Effector memory CD8-positive, alpha-beta T cell (primary cell): ENCODE results near the gene LSP1.

ENCODE experiments used
- ATAC-seq: fragments of 150-1000 bp; cut with Tn5 transposase; replicated peaks from 2 replicates; pipeline ENCODE4 v1.10.0; 2021; ENCODE audit warnings: mild to moderate bottlenecking, moderate library complexity
- DNase-seq, 3 experiments: peaks; one replicate each; pipeline ENCODE4 v3.0.0; 2021
- H3K27ac Mint-ChIP-seq, 2 donors: one replicate each; pipeline ENCODE4 v1.8.0; 2022; ENCODE audit warnings: mild to moderate bottlenecking in 2 of 2, mixed read lengths in 2 of 2, moderate library complexity in 2 of 2
- H3K27me3 Mint-ChIP-seq, 2 donors: one replicate each; pipeline ENCODE4 v1.8.0; 2022; ENCODE audit warnings: mixed read lengths in 2 of 2
- H3K36me3 Mint-ChIP-seq: one replicate; pipeline ENCODE4 v1.8.0; 2022; ENCODE audit warnings: mild to moderate bottlenecking, moderate library complexity, mixed read lengths; ENCODE audit not compliant: insufficient read depth
- H3K4me1 Mint-ChIP-seq, 2 donors: one replicate each; pipeline ENCODE4 v1.8.0; 2022; ENCODE audit warnings: low read depth in 2 of 2, mixed read lengths in 2 of 2
- H3K4me3 Mint-ChIP-seq, 2 donors: one replicate each; pipeline ENCODE4 v1.8.0; 2022; ENCODE audit warnings: mild to moderate bottlenecking in 2 of 2, mixed read lengths in 2 of 2, moderate library complexity in 2 of 2
- H3K9me3 Mint-ChIP-seq, 2 donors: one replicate each; pipeline ENCODE4 v1.8.0; 2022; ENCODE audit warnings: mixed read lengths in 2 of 2

Gene LSP1

GRCh38 chr11:1817511-1817910 lies 35.4 kb upstream of the LSP1 start:
- no peak for DNase-seq
- Mint-ChIP-seq H3K27ac (no peak overlapping the region), H3K4me3 (no peak overlapping the region), H3K9me3 (peaks cover 0 to 3% of the 10 kb centered on the region in 2 donors), H3K36me3 (no peaks in the 10 kb centered on the region), H3K4me1 (no peaks in the 10 kb centered on the region), H3K27me3 (peaks cover 6 to 11% of the 10 kb centered on the region in 2 donors)
- no peak for ATAC-seq

GRCh38 chr11:1819074-1819473 lies 33.8 kb upstream of the LSP1 start:
- ATAC-seq (peak; percentile 27), DNase-seq (no peak)
- peaks cover 0 to 3% of the 10 kb centered on the region in 2 donors for H3K9me3 Mint-ChIP-seq
- no peaks in the 10 kb centered on the region for H3K36me3 Mint-ChIP-seq
- no peak overlapping the region for H3K27ac Mint-ChIP-seq
- H3K4me3 Mint-ChIP-seq: no peak overlapping the region
- H3K4me1 Mint-ChIP-seq: no peaks in the 10 kb centered on the region
- H3K27me3 Mint-ChIP-seq: peaks cover 0 to 5% of the 10 kb centered on the region in 2 donors

DNA sequence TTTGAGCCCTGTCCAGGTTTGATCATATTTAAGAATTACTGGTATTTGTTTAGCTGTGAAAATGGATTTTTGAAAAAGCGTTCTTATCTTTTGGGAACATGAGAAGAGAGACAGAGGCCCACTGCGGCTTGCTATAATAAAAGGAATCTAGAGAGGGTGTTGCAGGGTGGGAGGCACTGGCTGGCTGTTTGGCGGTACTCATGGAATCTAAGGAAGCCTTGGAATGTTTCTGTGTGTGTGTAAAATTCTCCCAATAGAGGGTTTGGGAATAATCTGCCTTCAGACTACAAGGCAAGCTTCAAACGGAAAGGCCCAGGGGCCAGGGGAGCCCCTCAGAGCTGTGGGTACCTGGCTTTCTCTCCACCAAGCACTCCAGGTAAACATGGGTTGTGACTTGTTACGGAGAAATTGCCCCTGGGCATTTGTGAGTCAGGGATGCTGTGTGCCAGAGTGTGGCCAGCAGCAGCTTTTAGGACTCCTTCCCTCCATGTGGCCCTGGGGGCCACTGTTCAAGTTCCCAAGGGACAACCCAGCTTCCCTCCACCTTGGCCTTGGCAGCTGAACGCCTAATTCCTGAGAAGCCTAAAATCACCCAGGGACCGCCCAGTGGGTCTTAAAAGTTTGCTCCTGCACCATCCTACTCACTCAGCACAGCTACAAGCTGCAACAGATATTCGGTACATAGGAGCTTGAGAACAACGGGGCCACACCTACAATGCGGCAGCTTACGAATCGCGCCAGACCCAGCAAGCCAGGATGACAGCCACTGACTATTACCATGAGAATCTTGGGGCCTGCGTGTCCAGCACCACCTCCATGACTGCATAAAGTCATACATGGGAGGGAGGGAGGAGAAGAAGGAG lies 32.2 kb upstream of the LSP1 start:
- Mint-ChIP-seq H3K4me3 (no peak overlapping the region), H3K9me3 (peaks cover 0 to 3% of the 10 kb centered on the region in 2 donors), H3K27ac (no peak overlapping the region), H3K27me3 (peaks cover 0 to 9% of the 10 kb centered on the region in 2 donors), H3K4me1 (no peaks in the 10 kb centered on the region), H3K36me3 (no peaks in the 10 kb centered on the region)
- DNase-seq: no peak
- ATAC-seq: no peak

DNA sequence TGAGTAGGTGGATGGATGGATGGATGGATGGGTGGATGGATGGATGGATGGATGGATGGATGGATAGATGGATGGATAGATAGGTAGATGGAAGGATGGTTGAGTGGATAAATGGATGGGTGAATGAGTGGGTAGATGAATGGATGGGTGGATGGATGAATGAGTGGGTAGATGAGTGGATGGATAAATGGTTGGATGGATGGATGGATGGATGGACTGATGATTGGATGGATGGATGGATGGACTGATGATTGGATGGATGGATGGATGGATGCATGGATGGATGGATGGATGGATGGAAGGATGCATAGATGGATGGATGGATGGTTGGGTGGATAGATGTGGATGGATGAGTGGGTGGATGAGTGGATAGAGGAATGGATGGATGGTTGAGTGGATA lies 31.3 kb upstream of the LSP1 start:
- DNase-seq (no peak), ATAC-seq (no peak)
- Mint-ChIP-seq H3K27ac (no peak overlapping the region), H3K27me3 (peaks cover 0 to 11% of the 10 kb centered on the region in 2 donors), H3K4me3 (no peak overlapping the region), H3K4me1 (no peaks in the 10 kb centered on the region), H3K9me3 (peaks cover 0 to 3% of the 10 kb centered on the region in 2 donors), H3K36me3 (no peaks in the 10 kb centered on the region)

DNA sequence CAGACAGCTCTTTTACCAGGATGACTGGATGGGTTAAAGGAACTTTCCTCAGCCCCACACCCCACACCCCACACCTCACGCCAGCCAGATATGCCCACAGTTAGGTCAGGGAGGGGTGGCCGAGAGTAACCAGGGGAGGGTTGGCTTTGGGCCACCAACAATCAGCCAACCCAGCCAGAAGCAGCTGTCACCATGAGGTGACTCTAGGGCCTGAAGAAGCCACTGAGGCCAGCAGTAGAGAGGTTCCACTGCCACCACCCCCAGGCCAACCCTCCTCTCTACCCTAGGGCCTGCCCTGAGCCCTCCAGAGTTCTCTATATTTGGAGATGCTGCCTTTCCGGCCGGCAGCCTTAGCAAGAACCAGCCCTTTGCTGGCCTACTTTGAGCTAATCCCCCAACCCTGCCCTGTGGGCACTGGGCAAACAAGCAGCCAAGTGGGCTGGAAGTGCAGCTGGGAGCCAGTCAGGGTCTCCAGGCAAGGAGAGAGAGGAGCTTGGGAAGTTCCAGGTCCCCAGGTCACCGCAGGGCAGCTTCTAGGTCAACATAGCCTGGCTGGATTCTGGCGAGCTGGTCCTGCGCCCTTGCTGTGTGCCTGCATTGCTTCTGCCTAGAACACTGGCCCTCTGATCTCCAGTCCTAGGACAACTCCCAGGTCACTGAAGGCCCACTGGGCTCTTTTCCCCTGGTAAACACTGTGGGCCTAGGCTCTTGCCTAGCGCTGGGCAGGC lies 30.1 kb upstream of the LSP1 start:
- Mint-ChIP-seq H3K4me1 (no peaks in the 10 kb centered on the region), H3K27me3 (peaks cover 5 to 24% of the 10 kb centered on the region in 2 donors), H3K36me3 (no peaks in the 10 kb centered on the region), H3K4me3 (no peak overlapping the region), H3K9me3 (peaks cover 0 to 3% of the 10 kb centered on the region in 2 donors), H3K27ac (no peak overlapping the region)
- DNase-seq (no peak), ATAC-seq (no peak)

- no peak overlapping the region for H3K4me3 Mint-ChIP-seq
- H3K36me3 Mint-ChIP-seq: no peaks in the 10 kb centered on the region
- H3K27me3 Mint-ChIP-seq: peaks cover 5 to 31% of the 10 kb centered on the region in 2 donors
- H3K4me1 Mint-ChIP-seq: no peaks in the 10 kb centered on the region
- no peak for ATAC-seq
- H3K27ac Mint-ChIP-seq: no peak overlapping the region
- H3K9me3 Mint-ChIP-seq: peaks cover 0 to 3% of the 10 kb centered on the region in 2 donors
- no peak for DNase-seq
These were observed 29.3 kb upstream of the LSP1 start for GRCh38 chr11:1823376-1824220.

DNA sequence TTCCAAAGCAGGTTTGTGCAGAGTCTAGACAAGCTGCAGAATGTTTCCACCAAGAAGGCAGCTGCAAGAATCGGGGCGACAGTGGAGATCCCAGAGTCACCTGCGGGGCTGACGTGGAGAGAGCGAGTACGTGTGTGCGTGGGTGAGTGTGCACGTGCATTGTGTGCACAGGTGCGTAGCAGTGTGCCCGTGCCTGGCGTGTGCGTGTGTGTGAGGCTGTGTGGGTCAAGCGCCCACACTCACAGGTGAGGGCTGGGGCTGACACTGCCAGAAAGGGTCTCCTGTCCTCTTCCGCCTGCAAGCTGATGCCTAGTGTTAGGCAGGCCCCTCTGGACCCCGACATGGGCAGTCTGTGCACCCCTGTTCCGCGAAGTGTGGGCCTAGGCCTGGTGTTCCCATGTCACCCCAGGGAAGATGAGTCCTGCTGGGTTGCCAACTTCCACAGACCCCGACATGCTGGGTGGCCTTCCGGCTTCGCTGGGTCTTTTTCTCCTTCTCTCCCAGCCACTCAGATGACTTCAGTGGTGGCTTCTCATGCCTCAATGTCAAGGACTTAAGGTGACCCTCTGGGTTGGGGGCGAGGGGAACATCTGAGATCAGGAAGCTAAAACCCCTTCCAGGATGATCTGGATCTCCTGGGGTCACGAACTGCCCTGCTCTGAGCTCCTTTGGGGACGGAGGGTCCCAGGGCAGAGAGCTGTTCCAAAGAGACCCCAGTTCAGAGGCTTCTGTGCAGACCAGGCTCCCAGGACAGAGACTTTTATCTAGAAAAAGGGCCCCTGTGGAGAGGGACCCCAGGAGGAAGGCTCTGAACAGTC lies 28.5 kb upstream of the LSP1 start:
- Mint-ChIP-seq H3K4me3 (no peak overlapping the region), H3K27ac (no peak overlapping the region), H3K9me3 (peaks cover 0 to 2% of the 10 kb centered on the region in 2 donors), H3K27me3 (peaks cover 5 to 40% of the 10 kb centered on the region in 2 donors), H3K4me1 (peaks cover 0 to 2% of the 10 kb centered on the region in 2 donors), H3K36me3 (no peaks in the 10 kb centered on the region)
- no peak for ATAC-seq
- DNase-seq: no peak

DNA sequence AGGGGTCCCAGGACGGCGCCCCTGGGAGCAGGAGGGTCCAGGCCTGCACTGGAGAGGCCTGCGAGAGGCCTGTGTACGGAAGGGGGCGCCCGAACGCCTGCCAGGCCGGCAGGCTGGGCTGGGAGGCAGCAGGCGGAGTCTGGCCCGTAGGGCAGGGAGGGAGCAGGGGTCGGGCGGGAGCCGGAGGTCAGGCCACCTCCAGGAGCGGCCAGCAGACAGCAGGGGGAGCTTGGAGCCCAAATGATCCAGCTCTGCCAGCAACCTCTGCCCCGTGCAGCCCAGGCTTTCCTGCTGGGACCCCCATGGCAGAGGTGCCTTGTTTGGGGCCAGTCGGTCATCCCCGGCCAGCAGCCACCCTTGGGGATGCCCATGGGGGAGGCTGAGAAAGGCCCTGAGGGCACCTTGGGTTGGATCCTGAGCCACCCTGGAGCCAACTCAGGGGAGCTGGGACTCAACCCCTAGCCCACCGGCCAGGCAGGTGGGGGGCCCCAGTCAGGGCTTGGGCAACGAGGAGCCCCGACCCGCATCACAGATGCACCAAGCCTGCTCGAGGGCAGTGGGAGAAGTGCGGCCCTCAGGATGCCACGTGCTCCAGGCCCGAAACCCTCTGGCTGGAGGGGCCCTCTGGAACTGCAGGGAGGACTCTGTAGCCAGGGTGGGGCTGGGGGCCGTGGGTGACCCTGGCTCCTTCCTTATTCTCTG lies 27.7 kb upstream of the LSP1 start:
- ATAC-seq: no peak

GRCh38 chr11:1825785-1826451 lies 27.0 kb upstream of the LSP1 start:
- peaks cover 5 to 55% of the 10 kb centered on the region in 2 donors for H3K27me3 Mint-ChIP-seq

More for the DNA sequence above, 27.7 kb upstream of the LSP1 start:
- H3K27ac Mint-ChIP-seq: no peak overlapping the region
- H3K36me3 Mint-ChIP-seq: no peaks in the 10 kb centered on the region
- DNase-seq: no peak
- H3K27me3 Mint-ChIP-seq: peaks cover 5 to 47% of the 10 kb centered on the region in 2 donors
- H3K4me3 Mint-ChIP-seq: no peak overlapping the region
- H3K4me1 Mint-ChIP-seq: peaks cover 0 to 2% of the 10 kb centered on the region in 2 donors
- H3K9me3 Mint-ChIP-seq: no peaks in the 10 kb centered on the region

DNA sequence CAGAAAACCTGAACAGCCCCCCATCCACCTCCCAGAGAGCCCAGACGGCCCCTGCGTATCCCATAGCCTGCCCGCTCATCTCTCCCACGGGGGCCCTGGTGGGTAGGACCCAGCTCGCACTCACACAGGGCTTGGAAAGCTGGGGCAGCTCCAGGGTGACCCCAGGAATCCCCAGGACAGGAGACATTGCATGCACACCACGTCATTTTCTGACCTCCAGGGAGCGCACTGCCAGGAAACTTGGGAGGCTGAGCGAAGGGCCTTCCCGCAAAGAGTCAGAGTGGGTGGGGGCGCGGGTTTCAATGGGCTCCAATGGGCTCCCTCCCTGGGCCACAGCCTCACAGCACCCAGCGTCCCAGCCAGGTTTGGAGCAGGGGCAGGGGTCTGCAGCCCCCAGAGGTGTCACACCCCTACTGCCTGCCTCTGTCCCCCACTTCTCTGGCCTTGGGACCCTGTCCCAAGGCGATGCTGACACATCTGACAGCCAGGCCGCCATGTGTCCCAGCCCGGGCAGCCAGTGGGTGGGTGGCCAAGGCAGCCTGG lies 26.3 kb upstream of the LSP1 start:
- Mint-ChIP-seq H3K27me3 (peaks cover 5 to 60% of the 10 kb centered on the region in 2 donors), H3K4me1 (peaks cover 0 to 2% of the 10 kb centered on the region in 2 donors), H3K9me3 (no peaks in the 10 kb centered on the region), H3K36me3 (peaks cover 2% of the 10 kb centered on the region), H3K4me3 (no peak overlapping the region), H3K27ac (no peak overlapping the region)
- no peak for ATAC-seq
- no peak for DNase-seq

More at GRCh38 chr11:1825785-1826451, 27.0 kb upstream of the LSP1 start:
- Mint-ChIP-seq H3K4me1 (peaks cover 0 to 2% of the 10 kb centered on the region in 2 donors), H3K4me3 (no peak overlapping the region), H3K27ac (no peak overlapping the region), H3K9me3 (no peaks in the 10 kb centered on the region), H3K36me3 (no peaks in the 10 kb centered on the region)
- ATAC-seq (no peak), DNase-seq (no peak)

DNA sequence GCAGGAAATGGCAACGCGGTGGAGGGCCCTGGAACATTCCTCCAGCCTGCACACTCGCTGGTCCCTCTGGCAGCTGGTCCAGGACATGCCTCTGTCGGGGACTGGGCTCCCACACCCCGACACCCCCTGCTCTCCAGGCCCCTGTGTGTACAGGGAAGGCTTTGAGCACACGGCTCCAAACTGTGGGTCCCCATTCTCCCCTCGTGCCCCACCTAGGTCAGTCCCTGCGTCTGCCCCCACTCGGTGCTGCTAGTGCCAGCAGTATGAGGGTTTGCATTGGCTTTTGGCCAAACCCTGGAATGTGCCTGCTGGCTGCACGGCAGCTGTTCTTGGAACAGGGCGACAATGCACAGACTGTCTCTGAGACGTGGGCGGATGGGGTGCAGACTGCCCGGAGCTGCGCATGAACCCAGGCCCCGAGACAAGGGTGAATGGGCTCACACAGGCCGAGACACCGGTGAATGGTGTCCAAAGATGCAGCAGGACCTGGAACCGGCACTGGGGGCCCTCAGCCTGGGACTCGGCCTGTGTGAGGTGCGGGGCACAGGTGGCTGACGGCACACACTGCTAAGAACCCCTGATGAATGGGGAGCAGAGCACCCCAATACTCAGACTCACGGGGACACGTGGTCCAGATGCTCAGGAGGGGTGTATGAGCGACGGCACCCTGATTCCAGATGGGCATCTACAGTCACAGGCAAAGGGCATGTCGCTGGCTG lies 25.6 kb upstream of the LSP1 start:
- ATAC-seq: no peak
- no peaks in the 10 kb centered on the region for H3K9me3 Mint-ChIP-seq
- DNase-seq: no peak
- no peak overlapping the region for H3K4me3 Mint-ChIP-seq
- peaks cover 11 to 66% of the 10 kb centered on the region in 2 donors for H3K27me3 Mint-ChIP-seq
- peaks cover 5% of the 10 kb centered on the region for H3K36me3 Mint-ChIP-seq
- peaks cover 0 to 5% of the 10 kb centered on the region in 2 donors for H3K4me1 Mint-ChIP-seq
- H3K27ac Mint-ChIP-seq: no peak overlapping the region
